ENCODE results near the gene BAHCC1. TPM values are rescaled to one million over a fixed set of nuclear protein-coding genes. Genes with fewer than 3 reads are reported as not detected.

The BAHCC1 gene
- total RNA-seq, 1 donor from 2014 or later: 74.3 TPM

GRCh38 chr17:81470944-81471817 is 75.9 kb downstream of the BAHCC1 start:
- H3K36me3 Mint-ChIP-seq: no peaks in the 10 kb centered on the region
- TF ChIP-seq CTCF (conservative IDR thresholded peaks at IDR 0.05): no peak
- no peak for DNase-seq (ENCODE audit: extremely low spot score, unreplicated experiment)
- H3K9me3 Mint-ChIP-seq: no peaks in the 10 kb centered on the region
- no peak overlapping the region for H3K27ac Mint-ChIP-seq
- peak overlapping the region; percentile 66 for H3K4me3 Mint-ChIP-seq
- peaks cover 23% of the 10 kb centered on the region for H3K4me1 Mint-ChIP-seq (ENCODE audit: unreplicated experiment)
- H3K27me3 Mint-ChIP-seq: peaks cover 6% of the 10 kb centered on the region

GRCh38 chr17:81471818-81472456 is 76.7 kb downstream of the BAHCC1 start:
- H3K4me1 Mint-ChIP-seq (ENCODE audit: unreplicated experiment): peaks cover 23% of the 10 kb centered on the region

GRCh38 chr17:81473019-81473418 is 77.8 kb downstream of the BAHCC1 start:
- H3K9me3 Mint-ChIP-seq: no peaks in the 10 kb centered on the region
- peaks cover 8% of the 10 kb centered on the region for H3K27me3 Mint-ChIP-seq
- no peak overlapping the region for H3K4me3 Mint-ChIP-seq
- H3K27ac Mint-ChIP-seq: no peak overlapping the region
- no peaks in the 10 kb centered on the region for H3K36me3 Mint-ChIP-seq
- DNase-seq (ENCODE audit: extremely low spot score, unreplicated experiment): no peak
- H3K4me1 Mint-ChIP-seq (ENCODE audit: unreplicated experiment): peaks cover 23% of the 10 kb centered on the region
- no peak for TF ChIP-seq CTCF (conservative IDR thresholded peaks at IDR 0.05)

More at GRCh38 chr17:81471818-81472456, 76.7 kb downstream of the BAHCC1 start:
- H3K27me3 Mint-ChIP-seq: peaks cover 6% of the 10 kb centered on the region
- H3K36me3 Mint-ChIP-seq: no peaks in the 10 kb centered on the region
- H3K9me3 Mint-ChIP-seq: no peaks in the 10 kb centered on the region
- H3K4me3 Mint-ChIP-seq: peak overlapping the region; percentile 66
- H3K27ac Mint-ChIP-seq: no peak overlapping the region
- TF ChIP-seq CTCF (conservative IDR thresholded peaks at IDR 0.05): no peak
- no peak for DNase-seq (ENCODE audit: extremely low spot score, unreplicated experiment)

GRCh38 chr17:81474958-81475357 is 79.7 kb downstream of the BAHCC1 start:
- no peaks in the 10 kb centered on the region for H3K9me3 Mint-ChIP-seq
- H3K36me3 Mint-ChIP-seq: no peaks in the 10 kb centered on the region
- TF ChIP-seq CTCF (conservative IDR thresholded peaks at IDR 0.05): no peak
- peaks cover 13% of the 10 kb centered on the region for H3K27me3 Mint-ChIP-seq
- no peak overlapping the region for H3K27ac Mint-ChIP-seq
- H3K4me3 Mint-ChIP-seq: no peak overlapping the region
- DNase-seq (ENCODE audit: extremely low spot score, unreplicated experiment): no peak
- H3K4me1 Mint-ChIP-seq (ENCODE audit: unreplicated experiment): peaks cover 28% of the 10 kb centered on the region

GRCh38 chr17:81476097-81476496 is 80.8 kb downstream of the BAHCC1 start:
- no peak for TF ChIP-seq CTCF (conservative IDR thresholded peaks at IDR 0.05)
- Mint-ChIP-seq H3K27me3 (peaks cover 9% of the 10 kb centered on the region), H3K4me1 (ENCODE audit: unreplicated experiment) (peaks cover 28% of the 10 kb centered on the region), H3K27ac (no peak overlapping the region), H3K36me3 (no peaks in the 10 kb centered on the region), H3K4me3 (no peak overlapping the region), H3K9me3 (no peaks in the 10 kb centered on the region)
- no peak for DNase-seq (ENCODE audit: extremely low spot score, unreplicated experiment)
